ENCODE results near the gene RAPGEF5.

DNA sequence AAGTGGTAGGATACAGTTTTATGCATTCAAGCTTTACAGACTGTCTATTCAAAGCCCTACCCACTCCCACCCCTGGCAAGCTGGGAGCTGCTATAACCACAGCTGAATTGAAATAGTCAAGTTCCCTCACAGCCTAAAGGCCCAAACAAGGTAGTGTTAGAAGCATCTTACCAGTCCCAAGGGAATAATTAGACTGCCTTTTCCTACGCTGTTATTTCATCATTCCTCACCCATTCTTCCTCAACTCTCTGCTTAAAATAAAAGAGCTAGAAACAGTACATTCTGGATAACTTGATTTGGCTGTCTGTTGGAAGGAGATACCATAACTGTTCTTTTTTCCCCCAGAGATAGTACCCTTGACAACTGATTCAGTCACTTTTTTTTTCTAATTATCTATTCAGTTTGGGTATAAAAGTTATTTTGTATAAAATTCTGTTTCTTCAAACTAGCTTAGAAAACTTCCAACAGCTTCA, 54.0 kb downstream of the RAPGEF5 start:
- no peak for TF ChIP-seq EP300 (IDR thresholded peaks at IDR 0.05)
- TF ChIP-seq POLR2A (IDR thresholded peaks at IDR 0.05; ENCODE audit: low read depth) = no peak
- TF ChIP-seq, protein P1, sequence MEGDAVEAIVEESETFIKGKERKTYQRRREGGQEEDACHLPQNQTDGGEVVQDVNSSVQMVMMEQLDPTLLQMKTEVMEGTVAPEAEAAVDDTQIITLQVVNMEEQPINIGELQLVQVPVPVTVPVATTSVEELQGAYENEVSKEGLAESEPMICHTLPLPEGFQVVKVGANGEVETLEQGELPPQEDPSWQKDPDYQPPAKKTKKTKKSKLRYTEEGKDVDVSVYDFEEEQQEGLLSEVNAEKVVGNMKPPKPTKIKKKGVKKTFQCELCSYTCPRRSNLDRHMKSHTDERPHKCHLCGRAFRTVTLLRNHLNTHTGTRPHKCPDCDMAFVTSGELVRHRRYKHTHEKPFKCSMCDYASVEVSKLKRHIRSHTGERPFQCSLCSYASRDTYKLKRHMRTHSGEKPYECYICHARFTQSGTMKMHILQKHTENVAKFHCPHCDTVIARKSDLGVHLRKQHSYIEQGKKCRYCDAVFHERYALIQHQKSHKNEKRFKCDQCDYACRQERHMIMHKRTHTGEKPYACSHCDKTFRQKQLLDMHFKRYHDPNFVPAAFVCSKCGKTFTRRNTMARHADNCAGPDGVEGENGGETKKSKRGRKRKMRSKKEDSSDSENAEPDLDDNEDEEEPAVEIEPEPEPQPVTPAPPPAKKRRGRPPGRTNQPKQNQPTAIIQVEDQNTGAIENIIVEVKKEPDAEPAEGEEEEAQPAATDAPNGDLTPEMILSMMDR (IDR thresholded peaks at IDR 0.05) = no peak
- TF ChIP-seq POLR2AphosphoS5 (IDR thresholded peaks at IDR 0.05) = no peak

Data from esophagus muscularis mucosa (tissue), 4 donors.